Measurements from ENCODE around the gene NEK2. TPM values are rescaled to one million over a fixed set of nuclear protein-coding genes. Genes with fewer than 3 reads are reported as not detected.
A peak's percentile ranks its signal among the peaks of the same experiment; 100 is the strongest.
"Not testable (repeated sequence)": the region's sequence is repeated elsewhere in the genome, so short reads cannot be mapped to it uniquely, and the experiment has no call there.

Gene NEK2
- total RNA-seq, 1 donor from 2014 or later = 4.4 TPM

DNA sequence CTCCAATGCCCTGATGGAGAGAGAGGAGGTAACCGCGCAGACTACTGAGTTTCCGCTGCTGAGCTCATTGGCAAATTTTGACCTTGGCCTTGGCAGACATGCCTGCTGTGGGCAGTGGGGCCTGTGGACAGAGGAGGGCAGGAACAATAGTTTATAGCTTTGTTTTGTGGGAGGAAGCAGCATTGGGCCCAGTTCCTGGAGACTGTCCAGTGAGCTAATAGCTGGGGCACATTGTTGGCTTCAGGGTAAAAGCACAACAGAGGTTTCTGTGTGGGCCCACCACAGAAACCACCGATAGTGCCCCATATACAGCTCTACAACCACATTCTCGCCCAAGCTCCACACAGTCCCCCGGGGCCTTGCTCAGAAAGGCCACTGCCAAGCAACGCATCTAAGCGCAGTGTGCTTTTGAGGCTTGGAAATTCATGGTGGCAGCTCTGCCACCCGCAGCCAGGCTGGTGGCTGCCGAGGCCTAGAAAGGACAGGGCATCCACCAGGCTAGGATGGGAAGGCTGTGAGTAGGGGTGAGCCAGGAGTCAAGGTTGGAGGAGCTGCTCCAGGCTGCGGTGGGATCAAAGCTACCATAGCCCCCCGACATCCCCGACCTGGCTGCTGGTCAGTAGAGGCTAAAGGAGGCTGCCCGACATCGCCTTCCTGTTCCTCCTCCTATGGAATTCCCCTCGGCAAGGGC lies 43.2 kb downstream of the NEK2 start:
- no peak for DNase-seq (ENCODE audit: extremely low spot score, unreplicated experiment)
- TF ChIP-seq, protein P1, sequence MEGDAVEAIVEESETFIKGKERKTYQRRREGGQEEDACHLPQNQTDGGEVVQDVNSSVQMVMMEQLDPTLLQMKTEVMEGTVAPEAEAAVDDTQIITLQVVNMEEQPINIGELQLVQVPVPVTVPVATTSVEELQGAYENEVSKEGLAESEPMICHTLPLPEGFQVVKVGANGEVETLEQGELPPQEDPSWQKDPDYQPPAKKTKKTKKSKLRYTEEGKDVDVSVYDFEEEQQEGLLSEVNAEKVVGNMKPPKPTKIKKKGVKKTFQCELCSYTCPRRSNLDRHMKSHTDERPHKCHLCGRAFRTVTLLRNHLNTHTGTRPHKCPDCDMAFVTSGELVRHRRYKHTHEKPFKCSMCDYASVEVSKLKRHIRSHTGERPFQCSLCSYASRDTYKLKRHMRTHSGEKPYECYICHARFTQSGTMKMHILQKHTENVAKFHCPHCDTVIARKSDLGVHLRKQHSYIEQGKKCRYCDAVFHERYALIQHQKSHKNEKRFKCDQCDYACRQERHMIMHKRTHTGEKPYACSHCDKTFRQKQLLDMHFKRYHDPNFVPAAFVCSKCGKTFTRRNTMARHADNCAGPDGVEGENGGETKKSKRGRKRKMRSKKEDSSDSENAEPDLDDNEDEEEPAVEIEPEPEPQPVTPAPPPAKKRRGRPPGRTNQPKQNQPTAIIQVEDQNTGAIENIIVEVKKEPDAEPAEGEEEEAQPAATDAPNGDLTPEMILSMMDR (IDR thresholded peaks at IDR 0.05) = no peak
- Mint-ChIP-seq H3K4me3 (ENCODE audit: unreplicated experiment) (no peak overlapping the region), H3K4me1 (ENCODE audit: unreplicated experiment) (peaks cover 36% of the 10 kb centered on the region), H3K27ac (ENCODE audit: unreplicated experiment) (peak overlapping the region; percentile 54), H3K9me3 (ENCODE audit: unreplicated experiment) (no peaks in the 10 kb centered on the region), H3K27me3 (ENCODE audit: unreplicated experiment) (no peaks in the 10 kb centered on the region), H3K36me3 (ENCODE audit: unreplicated experiment) (no peaks in the 10 kb centered on the region)

- peak overlapping the region; percentile 50 for H3K27ac Mint-ChIP-seq (ENCODE audit: unreplicated experiment)
- no peak overlapping the region for H3K4me3 Mint-ChIP-seq (ENCODE audit: unreplicated experiment)
- H3K9me3 Mint-ChIP-seq (ENCODE audit: unreplicated experiment) = no peaks in the 10 kb centered on the region
- no peak for DNase-seq (ENCODE audit: extremely low spot score, unreplicated experiment)
- no peaks in the 10 kb centered on the region for H3K27me3 Mint-ChIP-seq (ENCODE audit: unreplicated experiment)
- no peaks in the 10 kb centered on the region for H3K36me3 Mint-ChIP-seq (ENCODE audit: unreplicated experiment)
- peaks cover 36% of the 10 kb centered on the region for H3K4me1 Mint-ChIP-seq (ENCODE audit: unreplicated experiment)
- TF ChIP-seq, protein P1 (IDR thresholded peaks at IDR 0.05) = no peak
Observed at GRCh38 chr1:211631168-211631567, 44.3 kb downstream of the NEK2 start.

DNA sequence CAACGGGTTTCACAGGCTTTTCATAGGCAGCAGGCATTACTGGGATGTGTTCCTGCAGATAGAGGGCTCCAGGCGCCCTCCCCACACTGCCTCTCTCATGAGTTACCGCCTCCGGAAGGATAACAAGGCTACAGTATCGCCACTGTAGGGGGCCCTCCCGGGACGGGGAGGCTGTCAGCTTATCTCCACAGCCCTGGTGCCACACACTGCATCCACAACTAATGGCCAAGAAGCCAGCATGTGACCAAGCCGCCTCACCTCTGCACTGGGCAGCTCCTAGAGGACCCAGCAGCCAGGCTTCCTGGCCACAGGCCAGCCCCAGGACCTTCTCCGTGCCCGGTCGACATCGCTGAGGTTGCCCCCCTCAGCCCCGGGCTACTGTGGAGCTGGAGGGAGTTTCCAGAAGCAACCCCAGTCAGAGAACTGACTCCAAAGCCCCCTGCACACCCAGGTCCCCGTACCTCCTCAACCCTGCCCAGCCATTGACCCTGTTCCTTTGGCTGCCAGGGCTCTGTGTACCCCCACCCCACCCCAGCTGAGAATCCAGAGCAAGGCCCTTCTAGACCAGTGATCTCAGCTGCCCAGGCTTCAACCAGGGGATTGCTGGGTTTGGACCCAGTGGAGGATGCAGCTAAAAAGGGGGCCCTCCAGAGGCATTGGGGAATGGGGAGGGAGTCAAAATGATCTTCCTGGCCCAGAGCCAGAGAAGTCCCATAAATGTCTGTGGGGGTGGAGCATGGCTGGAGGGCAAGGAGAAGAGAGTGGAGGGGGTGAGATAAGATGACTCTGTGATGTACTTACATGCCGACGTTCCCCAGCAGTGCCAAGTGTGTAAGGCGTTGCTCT lies 45.0 kb downstream of the NEK2 start:
- Mint-ChIP-seq H3K4me3 (ENCODE audit: unreplicated experiment) (no peak overlapping the region), H3K36me3 (ENCODE audit: unreplicated experiment) (no peaks in the 10 kb centered on the region), H3K27me3 (ENCODE audit: unreplicated experiment) (no peaks in the 10 kb centered on the region), H3K27ac (ENCODE audit: unreplicated experiment) (no peak overlapping the region), H3K9me3 (ENCODE audit: unreplicated experiment) (no peaks in the 10 kb centered on the region), H3K4me1 (ENCODE audit: unreplicated experiment) (peaks cover 33% of the 10 kb centered on the region)
- TF ChIP-seq, protein P1 (IDR thresholded peaks at IDR 0.05) = no peak
- no peak for DNase-seq (ENCODE audit: extremely low spot score, unreplicated experiment)

GRCh38 chr1:211628417-211628816 lies 47.0 kb downstream of the NEK2 start:
- H3K27me3 Mint-ChIP-seq (ENCODE audit: unreplicated experiment) = no peaks in the 10 kb centered on the region
- H3K27ac Mint-ChIP-seq (ENCODE audit: unreplicated experiment) = no peak overlapping the region
- TF ChIP-seq, protein P1 (IDR thresholded peaks at IDR 0.05) = no peak
- peaks cover 27% of the 10 kb centered on the region for H3K4me1 Mint-ChIP-seq (ENCODE audit: unreplicated experiment)
- H3K4me3 Mint-ChIP-seq (ENCODE audit: unreplicated experiment) = no peak overlapping the region
- no peaks in the 10 kb centered on the region for H3K36me3 Mint-ChIP-seq (ENCODE audit: unreplicated experiment)
- no peaks in the 10 kb centered on the region for H3K9me3 Mint-ChIP-seq (ENCODE audit: unreplicated experiment)
- DNase-seq (ENCODE audit: extremely low spot score, unreplicated experiment) = no peak

DNA sequence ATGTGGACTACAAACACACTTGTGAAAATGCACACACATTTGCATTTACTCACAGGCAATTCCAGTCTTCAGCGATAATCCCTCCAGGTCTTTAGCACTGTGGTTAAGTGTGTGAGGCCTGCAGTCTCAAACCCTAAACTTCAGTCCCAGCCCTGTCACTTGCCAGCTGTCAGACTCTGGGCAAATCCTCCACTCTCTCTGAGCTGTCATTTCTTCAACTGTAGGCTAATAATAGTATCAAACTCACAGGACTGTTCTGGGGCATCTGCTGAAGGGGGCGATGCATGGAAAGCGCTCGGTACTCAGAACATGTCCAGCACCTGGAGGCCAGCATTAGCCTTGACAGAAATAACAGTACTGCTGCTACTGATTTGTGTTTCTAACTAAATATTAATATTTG lies 48.2 kb downstream of the NEK2 start:
- Mint-ChIP-seq H3K27ac (ENCODE audit: unreplicated experiment) (no peak overlapping the region), H3K36me3 (ENCODE audit: unreplicated experiment) (no peaks in the 10 kb centered on the region), H3K4me1 (ENCODE audit: unreplicated experiment) (peaks cover 16% of the 10 kb centered on the region), H3K9me3 (ENCODE audit: unreplicated experiment) (no peaks in the 10 kb centered on the region), H3K4me3 (ENCODE audit: unreplicated experiment) (no peak overlapping the region), H3K27me3 (ENCODE audit: unreplicated experiment) (no peaks in the 10 kb centered on the region)
- TF ChIP-seq, protein P1 (IDR thresholded peaks at IDR 0.05) = no peak
- no peak for DNase-seq (ENCODE audit: extremely low spot score, unreplicated experiment)

GRCh38 chr1:211625866-211626265 lies 49.6 kb downstream of the NEK2 start:
- not testable (repeated sequence) for H3K4me3 Mint-ChIP-seq (ENCODE audit: unreplicated experiment); H3K27ac Mint-ChIP-seq (ENCODE audit: unreplicated experiment); H3K4me1 Mint-ChIP-seq (ENCODE audit: unreplicated experiment); H3K9me3 Mint-ChIP-seq (ENCODE audit: unreplicated experiment); H3K27me3 Mint-ChIP-seq (ENCODE audit: unreplicated experiment); H3K36me3 Mint-ChIP-seq (ENCODE audit: unreplicated experiment); DNase-seq (ENCODE audit: extremely low spot score, unreplicated experiment)

Measured in osteocyte (in vitro differentiated cells).